HepG2 (cell line): ENCODE results near the gene KCTD5. TPM values are rescaled to one million over a fixed set of nuclear protein-coding genes. Genes with fewer than 3 reads are reported as not detected.
A peak's percentile ranks its signal among the peaks of the same experiment; 100 is the strongest.

Experiments
- ATF2 ChIP-seq: sonication (generic); formaldehyde crosslinking; IDR thresholded peaks from 2 replicates; pipeline ENCODE4 v1.4.0; 2020; ENCODE audit warnings: missing genetic modification reagents
- HCFC1 ChIP-seq: fragments of 150-350 bp; IDR thresholded peaks from 2 replicates; pipeline ENCODE4 v1.6.1; 2014; ENCODE audit warnings: low read depth, low read length
- HIVEP1 ChIP-seq: sonication (generic); formaldehyde crosslinking; IDR thresholded peaks from 2 replicates; pipeline ENCODE4 v1.4.0; 2020; ENCODE audit warnings: mild to moderate bottlenecking, missing genetic modification reagents
- KLF13 ChIP-seq: sonication (generic); formaldehyde crosslinking; IDR thresholded peaks from 2 replicates; pipeline ENCODE4 v1.4.0; 2020; ENCODE audit warnings: mild to moderate bottlenecking, missing genetic modification reagents
- KLF15 ChIP-seq: sonication (generic); formaldehyde crosslinking; IDR thresholded peaks from 2 replicates; pipeline ENCODE4 v1.8.1; 2023; ENCODE audit warnings: borderline replicate concordance, mild to moderate bottlenecking, inconsistent platforms, missing genetic modification reagents, mixed read lengths
- LRRFIP1 ChIP-seq: sonication (generic); formaldehyde crosslinking; conservative IDR thresholded peaks from 2 replicates; pipeline ENCODE4 v1.4.0; 2020; ENCODE audit warnings: missing genetic modification reagents
- PRPF4 ChIP-seq: fragments of 200-400 bp; formaldehyde crosslinking; IDR thresholded peaks from 2 replicates; pipeline ENCODE4 v1.6.1; 2016; ENCODE audit warnings: low read length, low read depth; ENCODE audit not compliant: poor library complexity, severe bottlenecking
- RXRB ChIP-seq: IDR thresholded peaks from 2 replicates; pipeline ENCODE4 v1.6.1; 2016; ENCODE audit warnings: borderline replicate concordance, missing genetic modification reagents, missing compliant biosample characterization
- SRSF4 ChIP-seq: fragments of 200-400 bp; formaldehyde crosslinking; IDR thresholded peaks from one replicate; pipeline ENCODE4 v1.6.1; 2018; ENCODE audit warnings: mild to moderate bottlenecking, low read depth, low read length, moderate library complexity; ENCODE audit not compliant: poor library complexity, severe bottlenecking
- TBP ChIP-seq: sonication (generic); formaldehyde crosslinking; IDR thresholded peaks from 2 replicates; pipeline ENCODE4 v1.5.0; 2020; ENCODE audit warnings: missing genetic modification reagents
- TBX2 ChIP-seq: sonication (generic); formaldehyde crosslinking; IDR thresholded peaks from 2 replicates; pipeline ENCODE4 v1.5.0; 2020; ENCODE audit warnings: missing genetic modification reagents, mild to moderate bottlenecking, borderline replicate concordance
- ZBTB44 ChIP-seq: sonication (generic); formaldehyde crosslinking; IDR thresholded peaks from 2 replicates; pipeline ENCODE4 v1.4.0; 2020; ENCODE audit warnings: missing genetic modification reagents
- ZFP37 ChIP-seq: sonication (generic); formaldehyde crosslinking; IDR thresholded peaks from 2 replicates; pipeline ENCODE4 v1.4.0; 2020; ENCODE audit warnings: missing genetic modification reagents, borderline replicate concordance
- ZNF121 ChIP-seq: sonication (generic); formaldehyde crosslinking; IDR thresholded peaks from 2 replicates; pipeline ENCODE4 v1.5.0; 2020; ENCODE audit warnings: mild to moderate bottlenecking, missing genetic modification reagents
- ZNF530 ChIP-seq: sonication (generic); formaldehyde crosslinking; IDR thresholded peaks from 2 replicates; pipeline ENCODE4 v1.5.0; 2020; ENCODE audit warnings: low read depth, mild to moderate bottlenecking, missing genetic modification reagents
- polyA plus RNA-seq, 8 experiments: library from polyadenylated mRNA; depleted of rRNA in 3 of 8; stranded (reverse) in 7 of 8; unstranded in 1 of 8; fragments of >200 nt; fragmentation: Illumina TruSeq in 4 of 8; extraction: Trizol in 4 of 8; gene quantifications; 2 replicates each; pipeline versions ENCODE4 v1.2.1 to v1.2.3, GENCODE V29; 2011 to 2016; ENCODE audit warnings: low read depth in 4 of 8, missing spikeins in 1 of 8, mixed read lengths in 1 of 8; ENCODE audit not compliant: insufficient read depth in 1 of 8
- total RNA-seq, 5 experiments: library from RNA; depleted of rRNA; stranded (reverse); fragments of >200 nt; fragmentation: Illumina TruSeq; extraction: Trizol; gene quantifications; 2 replicates each; pipeline ENCODE4 v1.2.3, GENCODE V29; 2016; ENCODE audit warnings: low read depth in 1 of 5
- TF ChIP-seq, protein P1 (sequence below): sonication (generic); formaldehyde crosslinking; IDR thresholded peaks from 2 replicates; pipeline ENCODE4 v1.9.0; 2021; ENCODE audit warnings: missing genetic modification reagents, mild to moderate bottlenecking, borderline replicate concordance
- TF ChIP-seq, protein P2 (sequence below): sonication (generic); formaldehyde crosslinking; IDR thresholded peaks from 2 replicates; pipeline ENCODE4 v1.4.0; 2020; ENCODE audit warnings: mild to moderate bottlenecking, low read depth, missing genetic modification reagents
- TF ChIP-seq, protein P3 (sequence below): sonication (generic); formaldehyde crosslinking; IDR thresholded peaks from 2 replicates; pipeline ENCODE4 v1.8.1; 2023; ENCODE audit warnings: mild to moderate bottlenecking, missing genetic modification reagents, borderline replicate concordance

KCTD5 gene
- total and polyA plus RNA-seq, 2 of the 13 experiments (the other 11 are each of a cell fraction or from before 2014, with no cell fraction given), result 25.4 to 29.8 TPM

GRCh38 chr16:2682209-2683021, at the start of gene KCTD5 (continued):
- TF ChIP-seq, protein P1, sequence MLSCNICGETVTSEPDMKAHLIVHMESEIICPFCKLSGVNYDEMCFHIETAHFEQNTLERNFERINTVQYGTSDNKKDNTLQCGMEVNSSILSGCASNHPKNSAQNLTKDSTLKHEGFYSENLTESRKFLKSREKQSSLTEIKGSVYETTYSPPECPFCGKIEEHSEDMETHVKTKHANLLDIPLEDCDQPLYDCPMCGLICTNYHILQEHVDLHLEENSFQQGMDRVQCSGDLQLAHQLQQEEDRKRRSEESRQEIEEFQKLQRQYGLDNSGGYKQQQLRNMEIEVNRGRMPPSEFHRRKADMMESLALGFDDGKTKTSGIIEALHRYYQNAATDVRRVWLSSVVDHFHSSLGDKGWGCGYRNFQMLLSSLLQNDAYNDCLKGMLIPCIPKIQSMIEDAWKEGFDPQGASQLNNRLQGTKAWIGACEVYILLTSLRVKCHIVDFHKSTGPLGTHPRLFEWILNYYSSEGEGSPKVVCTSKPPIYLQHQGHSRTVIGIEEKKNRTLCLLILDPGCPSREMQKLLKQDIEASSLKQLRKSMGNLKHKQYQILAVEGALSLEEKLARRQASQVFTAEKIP (CRISPR knock-in tag), result no peak
- TF ChIP-seq SRSF4 (no peak), KLF13 (CRISPR knock-in tag) (peak; percentile 92; the same call in 1 of the 2 replicates), ZFP37 (CRISPR knock-in tag) (peak; percentile 72), HCFC1 (peak; percentile 85), TBX2 (CRISPR knock-in tag) (peak; percentile 85), RXRB (CRISPR knock-in tag) (peak; percentile 85), ZNF530 (CRISPR knock-in tag) (no peak), KLF15 (CRISPR knock-in tag) (no peak; the same call in 1 of the 2 replicates), PRPF4 (no peak), LRRFIP1 (CRISPR knock-in tag) (no peak), ZBTB44 (CRISPR knock-in tag) (peak; percentile 57; the same call in 1 of the 2 replicates), ATF2 (CRISPR knock-in tag) (peak; percentile 91), ZNF121 (CRISPR knock-in tag) (peak; percentile 3; the same call in 1 of the 2 replicates), HIVEP1 (CRISPR knock-in tag) (no peak), TBP (CRISPR knock-in tag) (no peak)
- TF ChIP-seq, protein P2, sequence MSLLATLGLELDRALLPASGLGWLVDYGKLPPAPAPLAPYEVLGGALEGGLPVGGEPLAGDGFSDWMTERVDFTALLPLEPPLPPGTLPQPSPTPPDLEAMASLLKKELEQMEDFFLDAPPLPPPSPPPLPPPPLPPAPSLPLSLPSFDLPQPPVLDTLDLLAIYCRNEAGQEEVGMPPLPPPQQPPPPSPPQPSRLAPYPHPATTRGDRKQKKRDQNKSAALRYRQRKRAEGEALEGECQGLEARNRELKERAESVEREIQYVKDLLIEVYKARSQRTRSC (CRISPR knock-in tag), result no peak; the same call in 1 of the 2 replicates
- TF ChIP-seq, protein P3, sequence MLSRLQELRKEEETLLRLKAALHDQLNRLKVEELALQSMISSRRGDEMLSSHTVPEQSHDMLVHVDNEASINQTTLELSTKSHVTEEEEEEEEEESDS (CRISPR knock-in tag), result no peak
